Nephron progenitor cell (in vitro differentiated cells): Measurements from ENCODE around the gene MGMT.

Experiments used
- DNase-seq: peaks from one replicate; pipeline ENCODE4 v3.0.0; 2021
- H3K27ac Mint-ChIP-seq: 2 replicates; pipeline ENCODE4 v1.8.0; 2021; ENCODE audit warnings: mild to moderate bottlenecking, moderate library complexity, mixed read lengths
- H3K27me3 Mint-ChIP-seq: 2 replicates; pipeline ENCODE4 v1.8.0; 2021; ENCODE audit warnings: mild to moderate bottlenecking, low read depth, mixed read lengths; ENCODE audit not compliant: poor library complexity
- H3K36me3 Mint-ChIP-seq: 2 replicates; pipeline ENCODE4 v1.8.0; 2021; ENCODE audit warnings: low read depth, mixed read lengths
- H3K4me1 Mint-ChIP-seq: 2 replicates; pipeline ENCODE4 v1.8.0; 2021; ENCODE audit warnings: mixed read lengths
- H3K4me3 Mint-ChIP-seq: 2 replicates; pipeline ENCODE4 v1.8.0; 2021; ENCODE audit warnings: mild to moderate bottlenecking, moderate library complexity, mixed read lengths
- H3K9me3 Mint-ChIP-seq: 2 replicates; pipeline ENCODE4 v1.8.0; 2021; ENCODE audit warnings: mild to moderate bottlenecking, moderate library complexity, mixed read lengths
- TF ChIP-seq, protein P1 (sequence below): fragments of 200-600 bp; sonication (generic); IDR thresholded peaks from 2 replicates; pipeline ENCODE4 v1.5.0; 2021; ENCODE audit warnings: antibody characterized with exemption

The MGMT gene

GRCh38 chr10:129685271-129685670 is 218.2 kb downstream of the MGMT start:
- no peaks in the 10 kb centered on the region for H3K36me3 Mint-ChIP-seq
- peaks cover 7% of the 10 kb centered on the region for H3K4me1 Mint-ChIP-seq
- H3K9me3 Mint-ChIP-seq: no peaks in the 10 kb centered on the region
- H3K4me3 Mint-ChIP-seq: no peak overlapping the region
- no peak for DNase-seq
- no peak overlapping the region for H3K27ac Mint-ChIP-seq
- peaks cover 14% of the 10 kb centered on the region for H3K27me3 Mint-ChIP-seq
- TF ChIP-seq, protein P1, sequence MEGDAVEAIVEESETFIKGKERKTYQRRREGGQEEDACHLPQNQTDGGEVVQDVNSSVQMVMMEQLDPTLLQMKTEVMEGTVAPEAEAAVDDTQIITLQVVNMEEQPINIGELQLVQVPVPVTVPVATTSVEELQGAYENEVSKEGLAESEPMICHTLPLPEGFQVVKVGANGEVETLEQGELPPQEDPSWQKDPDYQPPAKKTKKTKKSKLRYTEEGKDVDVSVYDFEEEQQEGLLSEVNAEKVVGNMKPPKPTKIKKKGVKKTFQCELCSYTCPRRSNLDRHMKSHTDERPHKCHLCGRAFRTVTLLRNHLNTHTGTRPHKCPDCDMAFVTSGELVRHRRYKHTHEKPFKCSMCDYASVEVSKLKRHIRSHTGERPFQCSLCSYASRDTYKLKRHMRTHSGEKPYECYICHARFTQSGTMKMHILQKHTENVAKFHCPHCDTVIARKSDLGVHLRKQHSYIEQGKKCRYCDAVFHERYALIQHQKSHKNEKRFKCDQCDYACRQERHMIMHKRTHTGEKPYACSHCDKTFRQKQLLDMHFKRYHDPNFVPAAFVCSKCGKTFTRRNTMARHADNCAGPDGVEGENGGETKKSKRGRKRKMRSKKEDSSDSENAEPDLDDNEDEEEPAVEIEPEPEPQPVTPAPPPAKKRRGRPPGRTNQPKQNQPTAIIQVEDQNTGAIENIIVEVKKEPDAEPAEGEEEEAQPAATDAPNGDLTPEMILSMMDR: no peak

DNA sequence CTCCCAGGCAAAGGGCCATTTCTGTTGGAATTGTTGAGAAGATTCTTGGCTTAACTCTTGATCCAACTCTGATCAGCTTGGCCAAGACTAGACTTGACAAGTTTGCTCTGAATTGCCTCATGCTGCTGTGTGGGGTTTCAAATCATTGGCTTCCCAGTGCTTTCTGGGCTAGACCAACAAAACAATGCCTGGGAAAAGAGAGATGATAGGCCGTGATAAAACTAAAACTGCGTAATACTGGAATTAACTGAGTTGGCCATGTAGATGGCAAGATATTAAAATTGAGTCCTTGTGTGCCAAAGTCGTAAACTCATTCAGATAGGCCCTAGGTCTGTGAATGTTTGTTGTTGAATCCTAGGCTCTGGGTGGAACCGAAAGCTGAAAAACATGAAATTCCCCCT is 222.6 kb downstream of the MGMT start:
- no peak overlapping the region for H3K27ac Mint-ChIP-seq
- TF ChIP-seq, protein P1: no peak
- peaks cover 8% of the 10 kb centered on the region for H3K27me3 Mint-ChIP-seq

DNA sequence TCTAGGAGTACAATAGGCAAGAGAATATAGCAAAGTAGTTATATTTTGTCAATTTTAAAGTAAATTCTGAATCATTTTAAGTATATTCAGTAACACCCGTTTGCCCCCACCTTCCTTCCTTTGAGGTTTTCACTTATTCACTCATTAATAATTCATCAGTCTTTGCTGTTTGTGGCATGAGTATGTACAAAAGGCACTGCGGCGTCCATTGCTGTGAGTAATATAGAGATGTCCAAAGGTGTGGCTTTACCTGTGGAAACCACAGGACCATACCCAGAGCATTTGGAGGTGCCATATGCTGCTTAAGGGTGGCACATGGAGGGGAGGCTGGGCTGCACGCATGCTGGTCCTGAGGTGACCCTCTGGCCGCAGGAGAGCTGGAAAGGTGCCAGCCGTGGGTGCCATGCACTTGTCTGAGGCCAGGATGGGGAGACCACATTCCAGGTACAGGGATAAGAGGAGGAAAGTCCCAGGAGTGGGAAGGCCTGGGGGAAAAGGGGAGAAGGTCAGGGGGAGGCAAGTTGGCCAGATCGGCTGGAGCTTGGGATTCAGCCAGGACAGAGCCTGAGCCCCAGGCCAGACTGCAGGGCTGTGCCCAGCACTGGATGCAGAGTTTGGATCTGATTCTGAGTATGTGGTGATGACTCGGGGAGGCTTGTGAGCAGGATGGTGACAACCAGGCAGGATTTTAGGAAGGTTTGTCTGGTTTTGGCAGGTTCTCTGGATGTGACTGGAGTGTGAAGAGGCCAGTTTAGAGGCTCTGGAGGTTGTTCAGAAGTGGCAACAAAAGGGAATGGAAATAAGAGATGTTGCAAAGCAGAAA is 223.4 kb downstream of the MGMT start:
- Mint-ChIP-seq H3K27ac (peak overlapping the region; percentile 31), H3K9me3 (no peaks in the 10 kb centered on the region), H3K4me1 (peaks cover 18% of the 10 kb centered on the region), H3K4me3 (no peak overlapping the region), H3K36me3 (no peaks in the 10 kb centered on the region), H3K27me3 (peaks cover 4% of the 10 kb centered on the region)
- TF ChIP-seq, protein P1: no peak
- no peak for DNase-seq

More for the DNA sequence above, 222.6 kb downstream of the MGMT start:
- H3K9me3 Mint-ChIP-seq: no peaks in the 10 kb centered on the region
- no peak overlapping the region for H3K4me3 Mint-ChIP-seq
- DNase-seq: no peak
- H3K4me1 Mint-ChIP-seq: peaks cover 17% of the 10 kb centered on the region
- H3K36me3 Mint-ChIP-seq: no peaks in the 10 kb centered on the region

- no peaks in the 10 kb centered on the region for H3K36me3 Mint-ChIP-seq
- peaks cover 14% of the 10 kb centered on the region for H3K27me3 Mint-ChIP-seq
- TF ChIP-seq, protein P1: no peak
- no peaks in the 10 kb centered on the region for H3K9me3 Mint-ChIP-seq
- H3K4me3 Mint-ChIP-seq: no peak overlapping the region
- DNase-seq: no peak
- no peak overlapping the region for H3K27ac Mint-ChIP-seq
- peaks cover 18% of the 10 kb centered on the region for H3K4me1 Mint-ChIP-seq
Observed at GRCh38 chr10:129692695-129693094, 225.7 kb downstream of the MGMT start.

DNA sequence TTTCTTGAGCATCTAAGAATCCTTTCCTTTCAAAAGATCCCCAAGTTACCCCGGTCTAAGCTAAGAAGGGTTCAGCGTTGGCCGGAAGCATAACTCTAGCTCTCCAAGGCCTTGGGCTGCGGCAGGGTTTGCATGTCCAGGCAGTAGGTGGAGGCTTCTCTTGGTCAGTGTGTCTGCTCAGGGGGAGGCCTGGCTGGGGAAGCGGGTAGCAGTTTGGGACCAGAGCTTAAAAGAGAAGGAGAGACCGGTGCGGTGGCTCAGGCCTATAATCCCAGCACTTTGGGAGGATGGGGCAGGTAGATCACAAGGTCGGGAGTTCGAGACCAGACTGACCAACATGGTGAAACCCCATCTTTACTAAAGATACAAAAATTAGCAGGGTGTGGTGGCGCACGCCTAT is 226.3 kb downstream of the MGMT start:
- Mint-ChIP-seq H3K4me1 (peaks cover 18% of the 10 kb centered on the region), H3K27me3 (peaks cover 15% of the 10 kb centered on the region), H3K4me3 (no peak overlapping the region), H3K9me3 (no peaks in the 10 kb centered on the region), H3K27ac (no peak overlapping the region), H3K36me3 (no peaks in the 10 kb centered on the region)
- TF ChIP-seq, protein P1: no peak
- no peak for DNase-seq

- TF ChIP-seq, protein P1: no peak
- no peak overlapping the region for H3K27ac Mint-ChIP-seq
- no peak overlapping the region for H3K4me3 Mint-ChIP-seq
- H3K9me3 Mint-ChIP-seq: no peaks in the 10 kb centered on the region
- DNase-seq: no peak
- H3K27me3 Mint-ChIP-seq: peaks cover 15% of the 10 kb centered on the region
- H3K36me3 Mint-ChIP-seq: no peaks in the 10 kb centered on the region
- peaks cover 18% of the 10 kb centered on the region for H3K4me1 Mint-ChIP-seq
Observed at GRCh38 chr10:129694184-129694583, 227.1 kb downstream of the MGMT start.
